Measurements from ENCODE around the gene SUN2.

Gene SUN2

DNA sequence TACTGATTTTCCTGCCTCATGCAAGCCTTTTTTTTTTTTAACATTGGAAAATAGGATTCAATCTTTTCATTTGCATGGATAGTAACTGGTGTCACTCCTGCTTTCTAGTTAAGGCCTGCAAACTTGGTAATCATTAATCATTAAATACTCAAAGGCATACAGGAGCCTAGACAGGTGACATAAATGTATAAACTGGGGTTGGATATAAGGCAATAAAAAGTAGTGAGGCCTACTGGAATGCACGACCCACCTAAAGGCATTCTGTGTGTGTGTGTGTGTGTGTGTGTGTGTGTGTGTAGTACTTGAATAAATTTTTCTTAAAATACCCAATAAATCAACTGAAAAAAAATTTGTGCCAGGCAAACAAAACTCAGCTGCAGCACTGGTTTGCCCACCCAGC lies 66.1 kb downstream of the SUN2 start:
- no peak for DNase-seq

DNA sequence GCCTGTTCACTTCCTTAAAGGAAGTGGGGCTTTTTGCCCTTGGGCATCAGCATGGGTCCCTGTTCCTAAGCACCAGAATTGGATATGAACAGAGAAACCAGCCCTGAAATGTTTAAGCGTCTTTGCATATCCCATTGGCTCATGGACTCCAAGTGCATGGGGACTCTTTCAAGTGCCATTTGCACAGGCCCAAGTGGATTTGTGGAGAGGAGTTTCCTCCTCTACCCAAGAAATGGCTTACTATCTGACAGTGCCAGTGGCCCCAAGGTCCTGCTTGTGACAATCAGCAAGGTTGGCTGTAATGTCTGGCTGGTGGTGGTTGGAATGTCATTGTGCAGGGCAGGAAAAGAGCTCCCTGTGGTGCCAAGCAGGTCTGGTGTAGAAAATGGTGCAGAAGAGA lies 70.0 kb downstream of the SUN2 start:
- no peak for DNase-seq

DNA sequence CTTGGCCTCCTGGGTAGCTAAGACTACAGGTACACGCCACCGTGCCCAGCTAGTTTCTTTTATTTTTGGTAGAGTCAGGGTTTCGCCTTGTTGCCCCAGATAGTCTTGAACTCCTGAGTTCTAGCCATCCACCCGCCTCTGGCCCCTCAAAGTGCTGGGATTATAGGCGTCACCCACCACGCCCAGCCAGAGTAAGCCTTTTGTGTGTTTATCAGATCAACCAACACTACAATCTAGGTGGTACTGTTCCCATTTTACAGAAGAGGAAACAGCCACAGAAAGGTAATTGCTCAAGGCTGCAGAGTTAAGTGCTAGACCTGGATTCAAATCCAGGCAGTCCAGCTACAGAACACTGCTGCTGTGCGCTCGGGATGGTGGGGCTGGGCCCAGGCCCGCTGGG lies 70.9 kb downstream of the SUN2 start:
- no peak for DNase-seq

Data from activated CD8-positive, alpha-beta memory T cell treated with anti-CD3 and anti-CD28 coated beads for 24 hours (primary cell).